ENCODE results near the gene GRIK5.
A peak's percentile ranks its signal among the peaks of the same experiment; 100 is the strongest.

GRIK5 gene

DNA sequence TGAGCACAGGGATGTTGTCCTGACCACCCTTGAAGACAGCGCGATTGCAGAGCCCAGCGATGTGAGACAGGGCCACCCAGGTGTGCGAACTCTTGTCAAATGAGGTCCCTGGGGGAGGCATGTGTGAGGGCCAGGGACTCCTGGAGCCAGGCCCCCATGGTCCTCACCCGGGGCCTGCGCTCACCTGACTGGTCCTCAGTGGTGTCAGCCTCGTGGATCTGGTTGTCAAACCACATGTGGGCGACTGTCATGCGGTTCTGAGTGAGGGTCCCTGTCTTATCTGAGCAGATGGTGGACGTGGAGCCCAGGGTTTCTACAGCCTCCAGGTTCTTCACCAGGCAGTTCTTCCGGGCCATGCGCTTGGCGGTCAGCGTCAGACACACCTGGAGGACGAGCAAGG lies 88.3 kb downstream of the GRIK5 start:
- no peak for DNase-seq

- no peak for DNase-seq
These were observed 91.5 kb downstream of the GRIK5 start for GRCh38 chr19:41978470-41978869.

- DNase-seq, result no peak
These were observed 92.1 kb downstream of the GRIK5 start for GRCh38 chr19:41977916-41978315.

DNA sequence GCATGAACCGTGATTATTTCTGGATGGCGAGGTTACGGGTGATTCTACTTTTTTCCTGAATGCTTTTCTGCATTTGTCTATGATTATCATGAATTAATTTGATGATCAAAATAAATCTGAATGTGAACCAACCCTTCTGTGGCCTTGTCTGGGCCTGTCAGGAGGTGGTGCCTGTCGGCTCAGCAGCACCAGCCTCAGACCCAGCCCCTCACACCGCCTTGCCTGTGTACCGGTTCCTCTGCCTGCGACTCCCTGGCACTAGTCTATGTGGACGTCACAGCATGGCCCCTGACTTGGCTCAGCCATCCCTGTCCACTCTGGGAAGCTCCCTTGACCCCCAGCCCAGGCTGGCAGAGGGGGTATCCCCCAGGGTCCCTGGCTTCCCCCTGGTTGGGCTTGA lies 95.4 kb downstream of the GRIK5 start:
- DNase-seq, result no peak

DNA sequence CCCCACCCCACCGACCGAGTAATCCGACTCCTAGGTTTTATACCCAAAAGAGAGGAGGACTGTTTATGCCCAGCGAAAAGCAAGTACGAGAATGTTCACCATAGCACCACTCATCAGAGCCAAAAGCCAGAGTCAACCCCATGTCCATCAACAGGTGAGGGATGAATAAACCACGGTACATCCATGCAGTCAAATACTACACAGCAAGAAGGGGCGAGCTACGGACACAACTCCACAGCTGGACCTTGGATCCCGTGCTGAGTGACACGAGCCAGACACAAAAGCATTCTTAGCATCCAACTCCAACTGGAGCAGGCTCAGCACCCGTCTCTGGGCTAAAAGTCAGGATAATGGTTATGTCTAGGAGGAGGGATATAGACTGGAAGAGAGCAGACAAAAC lies 98.6 kb downstream of the GRIK5 start:
- no peak for DNase-seq

DNA sequence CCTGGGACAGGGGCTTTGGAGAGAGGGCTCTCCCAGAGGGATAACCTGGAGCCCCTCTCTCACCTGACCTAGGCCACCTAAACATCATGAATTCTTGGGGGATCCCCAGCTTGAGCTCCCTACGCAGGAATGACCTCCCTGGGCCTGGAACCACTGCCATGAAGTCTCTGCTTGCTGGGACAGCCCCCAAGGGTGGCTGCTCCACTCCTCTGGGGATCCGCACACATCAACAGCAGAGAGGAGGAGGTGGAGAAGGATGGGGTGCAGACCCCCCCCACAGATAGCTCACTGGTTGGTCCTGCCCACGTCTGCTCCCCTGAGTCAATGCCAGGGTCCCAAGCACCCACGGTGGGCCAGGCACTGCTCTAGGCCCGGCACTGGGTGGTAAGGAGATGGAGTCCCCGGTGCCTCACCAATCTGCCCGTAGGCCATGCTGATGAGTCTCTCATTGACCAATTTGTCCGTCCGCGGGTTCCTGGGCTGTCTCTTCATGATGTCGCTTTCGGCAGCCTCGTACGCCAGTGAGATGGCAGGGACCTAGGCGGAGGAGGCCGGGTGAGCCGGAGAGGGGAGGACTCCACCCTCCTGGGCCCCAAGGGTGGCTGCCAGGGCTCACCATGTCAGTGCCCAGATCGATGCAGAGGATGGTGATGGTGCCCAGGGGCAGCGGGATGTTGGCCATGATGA lies 100.1 kb downstream of the GRIK5 start:
- no peak for DNase-seq

DNA sequence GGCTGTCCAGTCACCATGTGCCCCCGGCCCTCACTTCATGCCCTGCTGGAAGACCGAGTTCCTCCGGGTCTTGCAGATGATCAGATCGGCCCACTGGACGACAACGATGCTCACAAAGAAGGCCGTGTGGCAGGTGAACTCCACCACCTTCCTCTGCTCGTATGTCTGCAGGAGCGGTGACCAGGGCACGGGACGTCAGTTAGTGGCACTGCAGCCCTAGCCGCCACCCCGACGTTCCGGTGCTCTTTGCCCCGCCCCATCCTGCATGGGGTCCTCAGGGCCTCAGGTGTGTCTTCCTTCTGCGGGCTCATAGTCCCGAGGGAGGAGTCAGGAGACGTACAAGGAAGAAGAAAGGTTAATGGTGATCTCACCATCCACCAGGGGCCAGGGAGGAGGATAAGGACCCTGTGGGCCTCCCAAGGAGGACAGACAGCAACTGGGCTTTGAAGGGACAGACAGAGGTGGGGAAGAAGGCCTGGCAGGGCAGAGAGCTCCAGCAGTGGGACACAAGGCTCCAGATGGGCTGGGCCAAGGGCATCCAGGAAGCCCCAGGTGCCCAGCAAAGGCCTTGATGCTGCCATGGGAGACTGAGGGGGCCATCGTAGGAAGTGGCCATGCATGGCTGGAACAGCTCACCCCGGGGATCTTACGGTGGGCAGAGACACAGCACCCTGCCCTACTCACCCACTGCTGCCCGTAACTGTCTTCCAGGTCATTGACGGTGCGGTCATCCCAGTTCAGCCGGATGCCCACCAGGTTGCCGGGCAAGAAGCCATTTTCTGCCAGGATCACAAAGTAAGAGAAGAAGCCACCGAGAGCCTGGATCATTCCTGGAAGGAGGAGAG lies 101.0 kb downstream of the GRIK5 start:
- DNase-seq, result no peak

- DNase-seq, result no peak
These were observed 102.8 kb downstream of the GRIK5 start for GRCh38 chr19:41967054-41967783.

GRCh38 chr19:41965106-41965505 lies 104.9 kb downstream of the GRIK5 start:
- DNase-seq, result no peak

- DNase-seq, result no peak
These were observed 109.0 kb downstream of the GRIK5 start for GRCh38 chr19:41960973-41961372.

GRCh38 chr19:41959056-41960053 lies 110.7 kb downstream of the GRIK5 start, which contains the start of gene RABAC1:
Gene RABAC1, minus strand, starts transcription at chr19:41959321. Its CDS starts 29 bp downstream, at chr19:41959292.
- DNase-seq, result peak; percentile 90 to 96

GRCh38 chr19:41958367-41959055 lies 111.5 kb downstream of the GRIK5 start:
- DNase-seq, result peak; percentile 40 to 63

DNA sequence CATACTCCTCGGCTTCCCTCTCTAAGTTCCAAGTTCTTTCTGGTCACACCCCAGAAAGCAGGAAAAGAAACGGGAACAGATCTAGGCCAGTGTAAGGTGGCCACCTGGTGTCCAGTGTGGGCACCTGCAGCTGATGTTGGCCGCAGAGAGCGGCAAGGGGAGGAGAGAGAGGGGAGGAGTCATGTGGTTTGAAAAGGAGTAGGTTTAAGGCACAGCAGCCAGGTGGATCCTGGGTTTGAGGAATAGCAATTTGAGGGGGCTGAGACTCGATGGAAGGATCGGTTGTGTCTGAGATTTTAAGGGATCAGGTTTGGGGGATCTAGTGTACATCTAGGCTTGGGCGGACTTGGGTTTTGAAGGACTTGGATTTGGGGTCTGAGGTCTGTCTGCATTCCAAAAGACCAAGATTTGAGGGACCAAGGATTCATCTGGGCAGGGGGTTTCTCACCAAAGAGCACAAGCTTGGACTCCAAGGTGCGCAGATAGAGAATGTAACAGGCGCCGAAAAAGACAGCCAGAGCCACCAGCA lies 112.1 kb downstream of the GRIK5 start:
- DNase-seq, result peak in 1 of 2 experiments; percentile 60

- DNase-seq, result no peak
These were observed 112.7 kb downstream of the GRIK5 start for GRCh38 chr19:41957161-41957837.

GRCh38 chr19:41956621-41957020 lies 113.4 kb downstream of the GRIK5 start:
- DNase-seq, result no peak

- no peak for DNase-seq
These were observed 114.5 kb downstream of the GRIK5 start for GRCh38 chr19:41955521-41955920.

DNA sequence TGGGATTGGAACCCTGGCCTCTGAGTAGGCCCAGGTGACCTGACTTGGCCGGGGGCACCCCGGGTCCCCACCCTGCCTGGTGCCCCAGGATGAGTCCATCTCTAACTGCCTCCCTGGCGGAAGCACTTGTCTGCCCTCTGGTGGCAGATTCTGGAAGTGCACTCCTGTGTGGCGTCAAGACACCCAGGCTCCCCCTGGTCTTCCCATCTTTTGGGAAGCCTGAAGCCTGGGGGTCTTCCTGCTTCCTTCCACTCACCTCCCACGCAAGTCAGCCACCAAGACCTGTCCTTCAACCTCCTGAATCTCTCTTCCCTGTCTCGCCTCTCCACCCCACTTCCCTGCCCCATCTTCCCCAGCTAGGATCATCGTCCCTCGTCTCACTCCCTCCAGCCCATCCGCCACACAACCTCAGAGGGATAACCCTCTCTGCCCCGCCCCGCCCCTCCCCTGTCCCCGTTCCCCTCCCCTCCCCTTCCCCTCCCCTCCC lies 118.3 kb downstream of the GRIK5 start:
- DNase-seq, result peak; percentile 76 to 90
